ENCODE data around the gene UGT1A4.

Gene UGT1A4

DNA sequence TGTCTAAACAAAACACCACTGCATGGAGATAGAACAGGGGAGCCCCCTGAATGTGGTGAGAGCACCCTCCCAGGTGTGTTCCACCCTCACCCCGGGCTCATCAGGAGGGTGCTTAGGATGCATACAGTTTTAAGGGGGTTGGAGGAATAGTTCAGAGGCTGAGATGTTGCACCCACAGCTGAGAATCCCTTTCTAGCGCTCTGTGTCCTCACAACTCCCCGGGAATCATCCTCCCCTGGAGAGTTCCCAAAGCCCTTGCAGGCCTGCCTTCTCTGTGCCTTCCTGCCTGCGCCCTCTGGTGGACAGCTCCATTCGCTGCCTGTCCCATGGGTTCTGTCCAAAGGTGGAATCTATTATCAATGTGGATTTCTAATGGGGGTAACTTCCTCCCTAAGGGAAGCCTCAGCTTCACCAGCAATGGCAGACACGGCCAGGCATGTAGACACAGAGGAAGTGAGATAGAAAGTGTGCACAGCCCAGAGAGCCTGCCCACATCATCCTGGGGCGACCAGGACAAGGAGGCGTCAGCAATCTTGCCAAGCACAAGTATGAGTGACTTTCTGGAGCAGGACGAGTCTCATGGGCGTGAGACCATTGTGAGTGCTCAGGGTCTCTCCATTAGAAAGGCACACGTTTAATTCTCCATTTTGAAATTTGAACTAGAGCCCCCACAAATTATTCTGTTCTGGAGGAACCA lies 7.1 kb upstream of the UGT1A4 start:
- TF ChIP-seq GATA2 (IDR thresholded peaks at IDR 0.05; ENCODE audit: low read depth, low read length) = no peak
- TF ChIP-seq GATA3 (IDR thresholded peaks at IDR 0.05; ENCODE audit: low read depth, low read length) = no peak

DNA sequence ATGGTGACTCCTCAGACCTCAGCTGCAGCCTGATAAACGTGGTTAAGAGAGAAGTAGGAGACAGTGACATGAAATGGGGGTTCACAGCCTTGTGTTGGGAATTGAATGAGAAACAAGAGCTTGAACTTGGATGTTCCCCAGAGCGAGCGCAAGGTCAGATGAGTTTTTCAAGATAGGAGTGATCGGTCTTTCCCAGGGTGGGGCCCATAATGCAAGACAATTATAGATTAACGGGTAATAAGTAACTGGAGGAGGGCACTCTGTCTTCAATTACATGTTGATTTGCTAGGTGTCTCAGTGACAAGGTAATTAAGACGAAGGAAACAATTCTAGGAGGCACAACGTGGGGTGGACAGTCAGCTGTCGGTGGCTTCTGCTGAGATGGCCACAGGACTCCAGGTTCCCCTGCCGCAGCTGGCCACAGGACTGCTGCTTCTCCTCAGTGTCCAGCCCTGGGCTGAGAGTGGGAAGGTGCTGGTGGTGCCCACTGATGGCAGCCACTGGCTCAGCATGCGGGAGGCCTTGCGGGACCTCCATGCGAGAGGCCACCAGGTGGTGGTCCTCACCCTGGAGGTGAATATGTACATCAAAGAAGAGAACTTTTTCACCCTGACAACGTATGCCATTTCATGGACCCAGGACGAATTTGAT lies 5.8 kb upstream of the UGT1A4 start, which contains the start of gene UGT1A5:
TSS of gene UGT1A5 (plus strand) at position 297 of the 651 bp plus-strand sequence. CDS start at position 382, 85 bp downstream.
- no peak for TF ChIP-seq GATA2 (IDR thresholded peaks at IDR 0.05; ENCODE audit: low read depth, low read length)
- TF ChIP-seq GATA3 (IDR thresholded peaks at IDR 0.05; ENCODE audit: low read depth, low read length) = no peak

DNA sequence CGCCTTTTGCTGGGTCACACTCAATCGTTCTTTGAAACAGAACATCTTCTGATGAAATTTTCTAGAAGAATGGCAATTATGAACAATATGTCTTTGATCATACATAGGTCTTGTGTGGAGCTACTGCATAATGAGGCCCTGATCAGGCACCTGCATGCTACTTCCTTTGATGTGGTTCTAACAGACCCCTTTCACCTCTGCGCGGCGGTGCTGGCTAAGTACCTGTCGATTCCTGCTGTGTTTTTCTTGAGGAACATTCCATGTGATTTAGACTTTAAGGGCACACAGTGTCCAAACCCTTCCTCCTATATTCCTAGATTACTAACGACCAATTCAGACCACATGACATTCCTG lies 5.3 kb upstream of the UGT1A4 start:
- TF ChIP-seq GATA3 (IDR thresholded peaks at IDR 0.05; ENCODE audit: low read depth, low read length) (no peak), GATA2 (IDR thresholded peaks at IDR 0.05; ENCODE audit: low read depth, low read length) (no peak)

GRCh38 chr2:233714121-233714520 lies 4.4 kb upstream of the UGT1A4 start:
- TF ChIP-seq GATA3 (IDR thresholded peaks at IDR 0.05; ENCODE audit: low read depth, low read length) (no peak), GATA2 (IDR thresholded peaks at IDR 0.05; ENCODE audit: low read depth, low read length) (no peak)

GRCh38 chr2:233728723-233729301 lies 10.3 kb downstream of the UGT1A4 start, which contains the start of gene UGT1A3:
TSS of gene UGT1A3 (plus strand) at chr2:233729042. CDS start at chr2:233729127, 85 bp downstream.
- TF ChIP-seq GATA3 (IDR thresholded peaks at IDR 0.05; ENCODE audit: low read depth, low read length) (no peak), GATA2 (IDR thresholded peaks at IDR 0.05; ENCODE audit: low read depth, low read length) (no peak)

DNA sequence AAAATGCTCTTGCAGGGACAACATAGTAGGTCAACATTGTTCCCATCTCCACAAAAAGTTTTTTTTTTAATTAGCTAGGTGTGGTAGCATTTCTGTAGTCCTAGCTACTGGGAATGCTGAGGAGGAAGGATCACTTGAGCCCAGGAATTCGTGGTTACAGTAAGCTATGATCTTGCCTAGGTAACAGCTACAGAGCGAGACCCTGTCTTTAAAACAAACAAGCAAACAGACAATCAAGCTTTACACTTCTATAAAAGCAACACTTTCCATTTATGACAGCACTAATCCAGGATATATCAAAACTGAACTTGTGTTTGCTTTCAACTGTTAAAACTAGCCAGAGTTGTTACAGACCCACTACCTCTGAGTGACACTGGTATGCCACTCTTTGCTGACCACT lies 22.3 kb downstream of the UGT1A4 start:
- TF ChIP-seq GATA3 (IDR thresholded peaks at IDR 0.05; ENCODE audit: low read depth, low read length) (no peak), GATA2 (IDR thresholded peaks at IDR 0.05; ENCODE audit: low read depth, low read length) (no peak)

DNA sequence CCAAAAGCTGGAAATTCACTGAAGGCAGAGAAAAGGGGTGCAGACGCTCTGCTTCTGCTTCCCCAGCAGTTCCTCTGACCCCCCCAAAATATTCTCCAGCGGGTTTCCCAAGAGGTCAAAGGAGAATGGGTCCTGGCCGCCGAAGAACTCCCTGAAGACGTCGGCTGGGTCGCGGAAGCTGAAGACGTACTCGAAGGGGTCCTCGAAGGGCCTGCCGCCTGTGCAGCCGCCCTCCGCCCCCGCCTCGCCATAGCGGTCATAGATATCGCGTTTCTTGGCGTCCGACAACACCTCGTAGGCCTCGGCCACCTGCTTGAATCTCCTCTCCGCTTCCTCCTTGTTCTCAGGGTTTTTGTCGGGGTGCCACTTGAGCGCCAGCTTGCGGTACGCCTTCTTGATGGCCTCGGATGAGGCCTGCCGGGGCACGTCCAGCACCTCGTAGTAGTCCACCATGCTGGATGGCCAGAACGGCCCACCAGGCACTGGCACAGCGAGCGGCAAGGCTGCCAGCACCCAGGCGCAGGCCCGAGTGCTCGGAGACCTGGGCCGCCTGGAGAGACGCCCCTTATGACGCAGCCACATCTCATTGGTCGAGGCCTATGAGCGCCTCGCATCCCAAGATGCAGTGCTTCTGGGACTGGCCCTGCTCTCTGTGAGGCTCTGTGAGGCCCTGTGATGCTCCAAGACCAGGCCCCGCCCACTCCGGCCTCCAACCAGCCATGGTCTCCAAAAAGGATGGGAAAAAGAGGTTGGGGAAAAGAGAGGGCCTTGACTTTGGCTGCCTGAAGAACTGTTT lies 25.1 kb downstream of the UGT1A4 start:
- TF ChIP-seq GATA3 (IDR thresholded peaks at IDR 0.05; ENCODE audit: low read depth, low read length) (no peak), GATA2 (IDR thresholded peaks at IDR 0.05; ENCODE audit: low read depth, low read length) (no peak)

DNA sequence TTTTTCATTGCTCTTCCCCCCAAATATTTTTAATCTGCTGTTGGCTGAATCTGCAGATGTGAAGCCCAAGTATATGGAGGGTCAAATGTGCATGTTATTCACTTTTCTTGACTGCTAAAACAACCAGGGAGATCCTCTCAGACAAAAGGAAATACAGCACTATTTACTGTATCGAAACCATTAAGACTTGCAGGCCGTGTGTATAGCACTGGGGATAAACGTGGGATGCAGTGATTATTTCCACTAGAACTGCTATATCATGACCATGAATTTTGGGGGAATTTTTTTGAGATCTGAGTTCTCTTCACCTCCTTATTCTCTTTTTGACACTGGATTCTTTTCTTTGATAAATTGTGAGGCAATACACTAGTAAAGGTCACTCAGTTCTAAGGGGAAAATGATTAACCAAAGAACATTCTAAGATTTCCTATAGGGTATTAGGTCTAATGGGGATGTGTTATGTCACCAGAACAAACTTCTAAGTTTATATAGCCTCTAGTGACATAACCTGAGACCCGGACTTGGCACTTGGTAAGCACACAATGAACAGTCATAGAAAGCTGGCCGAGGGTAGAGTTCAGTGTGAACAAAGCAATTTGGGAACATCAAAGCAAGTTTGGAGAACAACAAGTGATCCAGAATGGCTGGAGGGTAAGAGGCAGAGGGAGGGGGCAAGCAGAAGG lies 26.7 kb downstream of the UGT1A4 start:
- TF ChIP-seq GATA2 (IDR thresholded peaks at IDR 0.05; ENCODE audit: low read depth, low read length) = no peak
- TF ChIP-seq GATA3 (IDR thresholded peaks at IDR 0.05; ENCODE audit: low read depth, low read length) = no peak

DNA sequence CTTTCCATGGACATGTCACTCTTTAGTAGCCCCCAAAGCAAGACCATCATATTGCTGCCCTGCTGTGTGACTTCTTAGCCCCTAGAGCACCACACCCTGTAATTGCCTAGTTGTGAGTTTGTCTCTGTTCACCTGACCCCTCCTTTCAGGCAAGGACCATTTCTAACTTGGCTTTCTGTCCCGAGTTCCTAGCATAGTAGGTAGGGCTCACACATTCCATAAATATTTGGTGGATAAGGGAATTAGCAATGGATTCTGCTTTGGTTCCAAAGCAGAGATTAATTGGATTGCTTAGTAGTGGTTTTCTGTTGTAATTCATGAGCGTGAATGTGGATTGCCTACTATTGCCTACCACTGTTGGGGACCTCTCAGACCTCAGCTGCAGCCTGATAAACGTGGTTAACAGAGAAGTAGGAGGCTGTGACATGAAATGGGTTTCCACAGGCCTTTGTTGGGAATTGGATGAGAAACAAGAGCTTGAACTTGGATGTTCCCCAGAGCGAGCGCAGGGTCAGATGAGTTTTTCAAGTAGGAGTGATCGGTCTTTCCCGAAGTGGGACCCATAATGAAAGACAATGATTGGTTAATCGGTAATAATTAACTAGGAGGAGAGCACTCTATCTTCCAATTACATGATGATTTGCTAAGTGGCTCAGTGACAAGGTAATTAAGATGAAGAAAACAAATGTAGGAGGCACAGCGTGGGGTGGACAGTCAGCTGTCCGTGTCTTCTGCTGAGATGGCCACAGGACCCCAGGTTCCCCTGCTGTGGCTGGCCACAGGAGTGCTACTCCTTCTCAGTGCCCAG lies 28.1 kb downstream of the UGT1A4 start:
- TF ChIP-seq GATA3 (IDR thresholded peaks at IDR 0.05; ENCODE audit: low read depth, low read length) = no peak
- no peak for TF ChIP-seq GATA2 (IDR thresholded peaks at IDR 0.05; ENCODE audit: low read depth, low read length)

DNA sequence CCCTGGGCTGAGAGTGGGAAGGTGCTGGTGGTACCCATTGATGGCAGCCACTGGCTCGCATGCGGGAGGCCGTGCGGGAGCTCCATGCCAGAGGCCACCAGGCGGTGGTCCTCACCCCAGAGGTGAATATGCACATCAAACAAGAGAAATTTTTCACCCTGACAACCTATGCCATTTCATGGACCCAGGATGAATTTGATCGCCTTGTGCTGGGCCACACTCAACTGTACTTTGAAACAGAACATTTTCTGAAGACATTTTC lies 28.7 kb downstream of the UGT1A4 start:
- no peak for TF ChIP-seq GATA3 (IDR thresholded peaks at IDR 0.05; ENCODE audit: low read depth, low read length)

DNA sequence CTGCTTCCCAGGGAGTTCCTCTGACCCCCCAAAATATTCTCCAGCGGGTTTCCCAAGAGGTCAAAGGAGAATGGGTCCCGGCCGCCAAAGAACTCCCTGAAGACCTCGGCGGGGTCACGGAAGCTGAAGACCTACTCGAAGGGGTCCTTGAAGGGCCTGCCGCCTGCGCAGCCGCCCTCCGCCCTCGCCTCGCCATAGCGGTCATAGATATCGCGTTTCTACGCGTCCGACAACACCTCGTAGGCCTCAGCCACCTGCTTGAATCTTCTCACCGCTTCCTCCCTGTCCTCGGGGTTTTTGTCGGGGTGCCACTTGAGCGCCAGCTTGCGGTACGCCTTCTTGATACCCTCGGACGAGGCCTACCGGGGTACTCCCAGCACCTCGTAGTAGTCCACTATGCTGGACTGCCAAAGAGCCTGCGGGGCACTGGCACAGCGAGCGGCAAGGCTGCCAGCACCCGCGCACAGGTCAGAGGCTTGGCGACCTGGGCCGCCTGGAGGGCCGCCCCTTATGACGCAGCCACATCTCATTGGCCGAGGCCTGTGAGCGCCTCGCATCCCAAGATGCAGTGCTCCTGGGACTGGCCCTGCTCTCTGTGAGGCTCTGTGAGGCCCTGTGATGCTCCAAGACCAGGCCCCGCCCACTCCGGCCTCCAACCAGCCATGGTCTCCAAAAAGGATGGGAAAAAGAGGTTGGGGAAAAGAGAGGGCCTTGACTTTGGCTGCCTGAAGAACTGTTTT lies 36.5 kb downstream of the UGT1A4 start:
- TF ChIP-seq GATA2 (IDR thresholded peaks at IDR 0.05; ENCODE audit: low read depth, low read length) (no peak), GATA3 (IDR thresholded peaks at IDR 0.05; ENCODE audit: low read depth, low read length) (no peak)

DNA sequence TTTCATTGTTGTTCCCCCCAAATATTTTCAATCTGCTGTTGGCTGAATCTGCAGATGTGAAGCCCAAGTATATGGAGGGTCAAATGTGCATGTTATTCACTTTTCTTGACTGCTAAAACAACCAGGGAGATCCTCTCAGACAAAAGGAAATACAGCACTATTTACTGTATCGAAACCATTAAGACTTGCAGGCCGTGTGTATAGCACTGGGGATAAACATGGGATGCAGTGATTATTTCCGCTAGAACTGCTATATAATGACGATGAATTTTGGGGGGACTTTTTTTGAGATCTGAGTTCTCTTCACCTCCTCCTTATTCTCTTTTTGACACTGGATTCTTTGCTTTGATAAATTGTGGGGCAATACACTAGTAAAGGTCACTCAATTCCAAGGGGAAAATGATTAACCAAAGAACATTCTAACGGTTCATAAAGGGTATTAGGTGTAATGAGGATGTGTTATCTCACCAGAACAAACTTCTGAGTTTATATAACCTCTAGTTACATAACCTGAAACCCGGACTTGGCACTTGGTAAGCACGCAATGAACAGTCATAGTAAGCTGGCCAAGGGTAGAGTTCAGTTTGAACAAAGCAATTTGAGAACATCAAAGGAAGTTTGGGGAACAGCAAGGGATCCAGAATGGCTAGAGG lies 38.0 kb downstream of the UGT1A4 start:
- TF ChIP-seq GATA3 (IDR thresholded peaks at IDR 0.05; ENCODE audit: low read depth, low read length) (no peak), GATA2 (IDR thresholded peaks at IDR 0.05; ENCODE audit: low read depth, low read length) (no peak)
